Ascending aorta (tissue), 2 donors: ENCODE measurements around the gene UBXN7. TPM values are rescaled to one million over a fixed set of nuclear protein-coding genes. Genes with fewer than 3 reads are reported as not detected.
"Not testable (repeated sequence)": the region's sequence is repeated elsewhere in the genome, so short reads cannot be mapped to it uniquely, and the experiment has no call there.

Experiments
- DNase-seq, 2 donors: peaks; one replicate each; pipeline ENCODE4 v3.0.0-alpha.2; 2019; ENCODE audit warnings: low spot score in 2 of 2
- H3K27ac ChIP-seq, 2 donors: fragments of 200-600 bp; sonication (generic); one replicate each; pipeline ENCODE4 v1.5.1; 2016 to 2017; ENCODE audit warnings: mild to moderate bottlenecking in 1 of 2
- H3K27me3 ChIP-seq: fragments of 200-600 bp; sonication (generic); one replicate; pipeline ENCODE4 v1.5.1; 2017
- H3K36me3 ChIP-seq, 2 donors: fragments of 200-600 bp; sonication (generic); one replicate each; pipeline ENCODE4 v1.5.1; 2016
- H3K4me1 ChIP-seq, 2 donors: fragments of 200-600 bp; sonication (generic); one replicate each; pipeline ENCODE4 v1.5.1; 2016 to 2017; ENCODE audit warnings: mild to moderate bottlenecking in 1 of 2
- H3K4me3 ChIP-seq, 2 donors: fragments of 200-600 bp; sonication (generic); one replicate each; pipeline ENCODE4 v1.5.1; 2016 to 2017; ENCODE audit warnings: mild to moderate bottlenecking in 1 of 2
- H3K9me3 ChIP-seq, 2 donors: fragments of 200-600 bp; sonication (generic); one replicate each; pipeline ENCODE4 v1.5.1; 2016
- intact Hi-C: fragments of 100-400 bp; cut with DNase I; formaldehyde crosslinking; loops from one replicate; pipeline ENCODE4 v1.15.1; 2023
- total RNA-seq: library from RNA; depleted of rRNA; stranded (reverse); fragments of >200 nt; gene quantifications from one replicate; pipeline ENCODE4 v1.1.0, GENCODE V29; 2016
- TF ChIP-seq, protein P1 (sequence below), 3 experiments: fragments of 200-600 bp in 2 of 3; fragments of 450-650 bp in 1 of 3; sonication (generic) in 2 of 3; IDR thresholded peaks; one replicate each; pipeline ENCODE4 v1.5.1; 2016 to 2019; ENCODE audit warnings: antibody characterized with exemption in 3 of 3, mild to moderate bottlenecking in 1 of 3, moderate library complexity in 1 of 3

UBXN7 gene
- total RNA-seq, 1 donor from 2014 or later, result 7.2 TPM

DNA sequence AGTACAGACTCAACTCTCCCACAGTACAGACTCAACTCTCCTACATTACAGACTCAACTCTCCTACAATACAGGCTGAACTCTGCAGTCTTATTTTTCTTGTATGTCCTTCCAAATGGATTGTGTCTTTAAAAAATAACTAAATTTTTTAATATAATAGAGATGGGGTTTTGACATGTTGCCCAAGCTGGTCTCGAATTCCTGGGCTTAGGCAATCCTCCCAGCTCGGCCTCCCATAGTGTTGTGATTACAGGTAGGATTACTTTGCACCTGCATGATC lies 31.2 kb upstream of the UBXN7 start:
- Histone ChIP-seq H3K4me3 (no peak overlapping the region), H3K4me1 (no peaks in the 10 kb centered on the region), H3K27ac (no peak overlapping the region), H3K27me3 (no peaks in the 10 kb centered on the region), H3K36me3 (peaks cover 5 to 18% of the 10 kb centered on the region in 2 donors), H3K9me3 (no peaks in the 10 kb centered on the region)
- TF ChIP-seq, protein P1, sequence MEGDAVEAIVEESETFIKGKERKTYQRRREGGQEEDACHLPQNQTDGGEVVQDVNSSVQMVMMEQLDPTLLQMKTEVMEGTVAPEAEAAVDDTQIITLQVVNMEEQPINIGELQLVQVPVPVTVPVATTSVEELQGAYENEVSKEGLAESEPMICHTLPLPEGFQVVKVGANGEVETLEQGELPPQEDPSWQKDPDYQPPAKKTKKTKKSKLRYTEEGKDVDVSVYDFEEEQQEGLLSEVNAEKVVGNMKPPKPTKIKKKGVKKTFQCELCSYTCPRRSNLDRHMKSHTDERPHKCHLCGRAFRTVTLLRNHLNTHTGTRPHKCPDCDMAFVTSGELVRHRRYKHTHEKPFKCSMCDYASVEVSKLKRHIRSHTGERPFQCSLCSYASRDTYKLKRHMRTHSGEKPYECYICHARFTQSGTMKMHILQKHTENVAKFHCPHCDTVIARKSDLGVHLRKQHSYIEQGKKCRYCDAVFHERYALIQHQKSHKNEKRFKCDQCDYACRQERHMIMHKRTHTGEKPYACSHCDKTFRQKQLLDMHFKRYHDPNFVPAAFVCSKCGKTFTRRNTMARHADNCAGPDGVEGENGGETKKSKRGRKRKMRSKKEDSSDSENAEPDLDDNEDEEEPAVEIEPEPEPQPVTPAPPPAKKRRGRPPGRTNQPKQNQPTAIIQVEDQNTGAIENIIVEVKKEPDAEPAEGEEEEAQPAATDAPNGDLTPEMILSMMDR (IDR thresholded peaks at IDR 0.05), result no peak
- no peak for DNase-seq
- intact Hi-C loops, result no loop called here

DNA sequence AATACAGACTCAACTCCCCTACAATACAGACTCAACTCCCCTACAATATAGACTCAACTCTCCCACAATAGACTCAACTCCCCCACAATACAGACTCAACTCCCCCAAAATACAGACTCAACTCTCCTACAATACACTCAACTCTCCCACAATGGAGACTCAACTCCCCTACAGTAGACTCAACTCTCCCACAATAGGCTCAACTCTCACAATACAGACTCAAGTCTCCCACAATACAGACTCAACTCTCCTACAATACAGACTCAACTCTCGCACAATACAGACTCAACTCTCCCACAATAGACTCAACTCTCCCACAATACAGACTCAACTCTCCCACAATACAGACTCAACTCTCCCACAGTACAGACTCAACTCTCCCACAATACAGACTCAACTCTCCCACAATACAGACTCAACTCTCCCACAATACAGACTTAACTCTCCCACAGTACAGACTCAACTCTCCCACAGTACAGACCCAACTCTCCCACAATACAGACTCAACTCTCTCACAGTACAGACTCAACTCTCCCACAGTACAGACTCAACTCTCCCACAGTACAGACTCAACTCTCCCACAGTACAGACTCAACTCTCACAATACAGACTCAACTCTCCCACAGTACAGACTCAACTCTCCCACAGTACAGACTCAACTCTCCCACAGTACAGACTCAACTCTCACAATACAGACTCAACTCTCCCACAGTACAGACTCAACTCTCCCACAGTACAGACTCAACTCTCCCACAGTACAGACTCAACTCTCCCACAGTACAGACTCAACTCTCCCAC lies 30.7 kb upstream of the UBXN7 start:
- not testable (repeated sequence) for H3K4me3 ChIP-seq, DNase-seq

DNA sequence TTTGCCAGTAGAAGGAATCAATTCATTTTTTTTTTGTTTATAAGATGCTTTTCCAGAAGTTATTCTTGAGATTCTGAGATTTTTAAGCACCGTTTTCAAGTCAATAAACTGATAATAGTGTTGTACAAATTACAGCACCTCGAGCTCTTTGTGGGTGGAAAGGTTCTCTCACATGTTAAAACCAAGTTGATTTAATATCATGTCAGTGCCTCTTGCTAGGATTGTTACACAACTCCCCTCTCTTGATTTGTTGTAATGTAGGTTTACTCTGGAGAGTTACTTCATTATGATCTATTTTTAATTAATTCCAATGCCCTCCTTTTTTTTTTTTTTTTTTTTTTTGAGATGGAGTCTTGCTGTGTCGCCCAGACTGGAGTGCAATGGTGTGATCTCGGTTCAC lies 25.8 kb upstream of the UBXN7 start:
- TF ChIP-seq, protein P1 (IDR thresholded peaks at IDR 0.05), result no peak
- Histone ChIP-seq H3K9me3 (no peaks in the 10 kb centered on the region), H3K36me3 (peaks cover 7 to 9% of the 10 kb centered on the region in 2 donors), H3K4me3 (no peak overlapping the region), H3K4me1 (no peaks in the 10 kb centered on the region), H3K27me3 (no peaks in the 10 kb centered on the region), H3K27ac (no peak overlapping the region)
- intact Hi-C loops, result no loop called here
- DNase-seq, result no peak

More for the DNA sequence above, 30.7 kb upstream of the UBXN7 start:
- H3K9me3 ChIP-seq, H3K27me3 ChIP-seq, H3K4me1 ChIP-seq, H3K27ac ChIP-seq, intact Hi-C loops: not testable (repeated sequence)
- H3K36me3 ChIP-seq, result peaks cover 5 to 17% of the 10 kb centered on the region in 2 donors

DNA sequence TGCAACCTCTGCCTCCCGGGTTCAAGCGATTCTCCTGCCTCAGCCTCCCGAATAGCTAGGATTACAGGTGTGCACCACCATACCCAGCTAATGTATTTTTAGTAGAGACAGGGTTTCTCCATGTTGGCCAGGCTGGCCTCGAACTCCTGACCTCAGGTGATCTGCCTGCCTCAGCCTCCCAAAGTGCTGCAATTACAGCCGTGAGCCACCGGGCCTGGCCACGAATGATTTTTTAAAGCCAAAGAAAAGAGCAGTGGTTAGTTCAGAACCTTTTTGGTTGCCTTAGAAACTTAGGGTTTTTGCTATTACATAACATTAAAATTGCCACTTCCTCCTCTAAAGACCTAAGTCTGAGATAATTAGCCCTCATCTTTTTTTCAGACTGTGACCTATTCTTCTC lies 25.2 kb upstream of the UBXN7 start:
- H3K4me3 ChIP-seq, intact Hi-C loops, H3K27me3 ChIP-seq, DNase-seq, H3K27ac ChIP-seq, H3K9me3 ChIP-seq, H3K4me1 ChIP-seq: not testable (repeated sequence)
- H3K36me3 ChIP-seq, result peaks cover 7 to 13% of the 10 kb centered on the region in 2 donors

DNA sequence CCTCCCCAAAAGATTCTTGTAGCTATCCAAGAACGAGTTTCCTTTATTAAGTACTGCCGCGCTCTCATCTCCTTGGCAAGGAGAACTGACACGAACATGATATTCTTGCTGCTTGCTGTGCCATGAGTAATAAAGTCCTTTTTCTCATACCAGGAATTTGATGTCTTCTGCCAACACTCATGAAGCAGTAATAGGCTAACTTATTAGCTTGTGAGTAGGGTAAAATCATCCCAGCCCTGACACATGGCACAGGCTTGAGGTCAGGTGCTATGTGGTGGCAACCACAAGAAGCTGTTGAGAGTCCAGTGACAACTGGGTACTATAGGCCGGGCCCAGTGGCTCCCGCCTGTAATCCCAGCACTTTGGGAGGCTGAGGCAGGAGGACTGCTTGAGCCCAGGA lies 22.7 kb upstream of the UBXN7 start:
- H3K27me3 ChIP-seq, result no peaks in the 10 kb centered on the region
- no peak overlapping the region for H3K4me3 ChIP-seq
- no peak for DNase-seq
- no peaks in the 10 kb centered on the region for H3K4me1 ChIP-seq
- no peaks in the 10 kb centered on the region for H3K9me3 ChIP-seq
- intact Hi-C loops, result no loop called here
- H3K36me3 ChIP-seq, result peaks cover 3 to 13% of the 10 kb centered on the region in 2 donors
- TF ChIP-seq, protein P1 (IDR thresholded peaks at IDR 0.05), result no peak
- H3K27ac ChIP-seq, result no peak overlapping the region

DNA sequence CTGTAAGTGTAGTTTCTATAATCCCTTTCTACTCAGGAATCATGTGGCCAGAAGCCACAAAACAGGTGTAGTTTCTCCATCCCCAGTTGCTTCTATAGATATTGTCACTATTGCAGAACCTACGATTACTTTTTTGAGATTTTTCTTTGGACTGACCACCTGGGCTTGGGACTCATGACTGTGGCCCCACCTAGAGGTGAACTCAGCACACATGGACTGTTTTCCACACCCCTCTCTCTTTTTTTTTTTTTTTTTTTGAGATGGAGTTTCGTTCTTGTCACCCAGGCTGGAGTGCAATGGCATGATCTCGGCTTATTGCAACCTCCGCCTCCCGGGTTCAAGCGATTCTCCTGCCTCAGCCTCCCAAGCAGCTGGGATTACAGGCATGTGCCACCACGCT lies 13.2 kb upstream of the UBXN7 start:
- H3K27ac ChIP-seq, intact Hi-C loops, H3K4me1 ChIP-seq, H3K27me3 ChIP-seq, H3K4me3 ChIP-seq, H3K9me3 ChIP-seq, H3K36me3 ChIP-seq: not testable (repeated sequence)
- peak in 1 of 2 donors; percentile 2 for DNase-seq

DNA sequence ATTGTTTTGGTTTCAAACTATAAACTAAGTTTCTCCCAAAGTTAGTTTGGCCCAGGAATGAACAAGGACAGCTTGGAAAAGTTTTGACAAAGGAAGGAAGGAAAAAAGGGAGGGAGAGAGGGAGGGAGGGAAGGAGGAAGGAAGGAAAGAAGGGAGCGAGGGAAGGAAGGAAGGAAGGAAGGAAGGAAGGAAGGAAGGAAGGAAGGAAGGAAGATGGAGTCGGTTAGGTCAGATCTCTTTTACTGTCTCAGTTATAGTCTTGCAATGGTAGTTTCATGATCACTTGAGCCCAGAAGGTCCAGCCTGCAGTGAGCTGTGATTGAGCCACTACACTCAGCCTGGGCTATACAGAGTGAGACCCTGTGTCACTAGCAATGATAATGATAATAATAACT lies 12.3 kb upstream of the UBXN7 start:
- peaks cover 0 to 2% of the 10 kb centered on the region in 2 donors for H3K36me3 ChIP-seq
- no peak overlapping the region for H3K27ac ChIP-seq
- no peak overlapping the region for H3K4me3 ChIP-seq
- TF ChIP-seq, protein P1 (IDR thresholded peaks at IDR 0.05), result no peak
- no peaks in the 10 kb centered on the region for H3K9me3 ChIP-seq
- peak in 1 of 2 donors; percentile 21 for DNase-seq
- intact Hi-C loops, result no loop called here
- H3K4me1 ChIP-seq, result no peaks in the 10 kb centered on the region
- no peaks in the 10 kb centered on the region for H3K27me3 ChIP-seq
